ENCODE measurements around the gene MDN1. TPM values are rescaled to one million over a fixed set of nuclear protein-coding genes. Genes with fewer than 3 reads are reported as not detected.

Gene MDN1
- total RNA-seq, 4 donors from 2014 or later = 23.3 to 41.3 (median 24.5) TPM

GRCh38 chr6:89729818-89730217 is 89.8 kb downstream of the MDN1 start:
- no peak for TF ChIP-seq CTCF (IDR thresholded peaks at IDR 0.05; ENCODE audit: low read depth)

GRCh38 chr6:89727501-89727900 is 92.1 kb downstream of the MDN1 start:
- no peak for TF ChIP-seq CTCF (IDR thresholded peaks at IDR 0.05; ENCODE audit: low read depth)

DNA sequence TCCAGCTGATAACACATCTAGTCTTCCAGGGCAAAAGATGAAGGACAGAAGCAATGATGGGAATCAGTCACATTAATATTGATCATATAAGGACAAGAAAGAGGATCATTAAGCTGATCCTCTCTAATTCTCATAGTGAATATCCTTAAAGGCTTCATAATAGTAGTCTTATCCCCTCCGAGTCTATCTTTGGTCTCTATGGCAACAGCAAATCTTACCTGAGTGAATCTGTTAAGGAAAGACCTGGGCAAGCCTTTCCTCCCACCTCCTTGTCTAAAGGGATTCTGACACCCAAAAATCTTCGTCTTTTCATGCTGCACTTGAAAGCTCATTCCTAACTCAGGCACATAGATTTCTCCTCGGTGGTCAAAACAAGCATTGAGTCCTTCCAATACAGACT is 94.6 kb downstream of the MDN1 start:
- no peak for TF ChIP-seq CTCF (IDR thresholded peaks at IDR 0.05; ENCODE audit: low read depth)

- no peak for TF ChIP-seq CTCF (IDR thresholded peaks at IDR 0.05; ENCODE audit: low read depth)
Observed at GRCh38 chr6:89723046-89723445, 96.5 kb downstream of the MDN1 start.

GRCh38 chr6:89716532-89716931 is 103.1 kb downstream of the MDN1 start:
- TF ChIP-seq CTCF (IDR thresholded peaks at IDR 0.05; ENCODE audit: low read depth) = no peak

GRCh38 chr6:89711801-89712200 is 107.8 kb downstream of the MDN1 start:
- no peak for TF ChIP-seq CTCF (IDR thresholded peaks at IDR 0.05; ENCODE audit: low read depth)

DNA sequence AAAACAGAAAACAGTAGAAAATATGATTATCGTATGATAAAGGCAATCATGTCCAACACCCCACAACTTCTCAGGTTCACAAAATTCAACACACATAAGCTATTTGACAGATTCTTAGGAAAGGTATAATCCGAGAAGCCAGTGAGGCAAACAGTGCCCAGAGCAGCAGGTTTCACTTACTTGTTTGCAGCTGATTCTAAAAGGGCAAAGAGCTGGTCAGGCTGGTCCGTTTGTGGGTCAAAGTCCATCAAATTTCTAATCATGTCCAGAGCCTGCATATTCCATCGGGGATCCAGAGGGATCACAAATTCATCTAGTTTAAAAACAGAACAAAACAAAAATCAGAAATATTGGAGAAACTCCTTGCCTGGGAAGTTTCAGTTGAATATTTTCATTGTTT is 111.3 kb downstream of the MDN1 start:
- no peak for TF ChIP-seq CTCF (IDR thresholded peaks at IDR 0.05; ENCODE audit: low read depth)

Data from subcutaneous adipose tissue (tissue), 4 donors.